Upper lobe of right lung (tissue), 1 donor: ENCODE results near the gene TMEM219. TPM values are rescaled to one million over a fixed set of nuclear protein-coding genes. Genes with fewer than 3 reads are reported as not detected.

ENCODE experiments used
- ATAC-seq: fragments of 200-7000 bp; cut with Tn5 transposase; one replicate; pipeline ENCODE4 v1.9.1; 2020; ENCODE audit warnings: mild to moderate bottlenecking, moderate library complexity
- DNase-seq: peaks from one replicate; pipeline ENCODE4 v3.0.0-alpha.2; 2020
- H3K27ac ChIP-seq: fragments of 200-600 bp; one replicate; pipeline ENCODE4 v1.8.0; 2022
- H3K27me3 ChIP-seq: fragments of 200-600 bp; one replicate; pipeline ENCODE4 v1.8.0; 2022; ENCODE audit warnings: mild to moderate bottlenecking
- H3K36me3 ChIP-seq: fragments of 200-600 bp; one replicate; pipeline ENCODE4 v1.8.0; 2022
- H3K4me1 ChIP-seq: fragments of 200-600 bp; one replicate; pipeline ENCODE4 v1.8.0; 2022
- H3K4me3 ChIP-seq: fragments of 200-600 bp; one replicate; pipeline ENCODE4 v1.8.0; 2022; ENCODE audit warnings: mild to moderate bottlenecking
- H3K9me3 ChIP-seq: fragments of 200-600 bp; one replicate; pipeline ENCODE4 v1.8.0; 2022
- CTCF ChIP-seq: fragments of 200-600 bp; IDR thresholded peaks from one replicate; pipeline ENCODE4 v1.8.0; 2022; ENCODE audit warnings: antibody characterized with exemption
- intact Hi-C: fragments of 100-400 bp; cut with DNase I; formaldehyde crosslinking; loops from one replicate; pipeline ENCODE4 v1.11.0; 2022
- total RNA-seq: library from RNA; stranded (reverse); fragmentation: NEBNext Ultra II Directional; extraction: Animal tissue kit (Norgen Biotek cat#: 25700); gene quantifications from one replicate; pipeline ENCODE4 v1.2.1, GENCODE V29; 2021
- donor health status: DM: no; HTN: yes; CAD: no; lungs with severe emphysema.

The TMEM219 gene
- total RNA-seq, 1 donor from 2014 or later, result 133 TPM

GRCh38 chr16:29993903-29994599, 32.2 kb downstream of the TMEM219 start:
- H3K27ac ChIP-seq, result peak overlapping the region; percentile 97
- H3K27me3 ChIP-seq, result no peaks in the 10 kb centered on the region
- ATAC-seq, result no peak
- peaks cover 23% of the 10 kb centered on the region for H3K4me1 ChIP-seq
- H3K4me3 ChIP-seq, result peak overlapping the region; percentile 98
- no peak for DNase-seq
- TF ChIP-seq CTCF, result no peak
- intact Hi-C loops, result loop anchor here (10.0 kb wide), 1 partner anchor 69 kb away; the partner anchor contains the start of gene KCTD13
- H3K36me3 ChIP-seq, result peaks cover 46% of the 10 kb centered on the region
- no peaks in the 10 kb centered on the region for H3K9me3 ChIP-seq

GRCh38 chr16:29994600-29995323, 32.9 kb downstream of the TMEM219 start:
- H3K27me3 ChIP-seq, result no peaks in the 10 kb centered on the region
- H3K9me3 ChIP-seq, result no peaks in the 10 kb centered on the region
- peaks cover 42% of the 10 kb centered on the region for H3K36me3 ChIP-seq
- H3K27ac ChIP-seq, result peak overlapping the region; percentile 97
- no peak for TF ChIP-seq CTCF
- ATAC-seq (peak; percentile 75), DNase-seq (peak; percentile 90)
- intact Hi-C loops, result loop anchor here (10.0 kb wide), 1 partner anchor 70 kb away; the partner anchor contains the start of gene KCTD13
- peaks cover 23% of the 10 kb centered on the region for H3K4me1 ChIP-seq
- H3K4me3 ChIP-seq, result peak overlapping the region; percentile 98

GRCh38 chr16:29995324-29995910, 33.5 kb downstream of the TMEM219 start, which contains the start of gene HIRIP3:
Gene HIRIP3 (minus strand): TSS chr16:29995617. CDS start chr16:29995605, 12 bp downstream.
- TF ChIP-seq CTCF, result no peak
- peaks cover 23% of the 10 kb centered on the region for H3K4me1 ChIP-seq
- H3K36me3 ChIP-seq, result peaks cover 40% of the 10 kb centered on the region
- H3K4me3 ChIP-seq, result peak within 1 kb of the TSS; percentile 98
- intact Hi-C loops, result loop anchor here (10.0 kb wide), 1 partner anchor 71 kb away; the partner anchor contains the start of gene KCTD13
- no peaks in the 10 kb centered on the region for H3K9me3 ChIP-seq
- DNase-seq, result peak; percentile 95
- peak; percentile 70 for ATAC-seq
- H3K27ac ChIP-seq, result peak within 1 kb of the TSS; percentile 97
- H3K27me3 ChIP-seq, result no peaks in the 10 kb centered on the region

GRCh38 chr16:29995911-29996765, 34.3 kb downstream of the TMEM219 start, which contains the start of gene INO80E:
Gene INO80E (plus strand): TSS chr16:29996241. CDS start chr16:29996311, 70 bp downstream.
- DNase-seq, result peak; percentile 100
- H3K4me1 ChIP-seq, result peaks cover 23% of the 10 kb centered on the region
- no peaks in the 10 kb centered on the region for H3K27me3 ChIP-seq
- no peaks in the 10 kb centered on the region for H3K9me3 ChIP-seq
- peak; percentile 97 for ATAC-seq
- H3K27ac ChIP-seq, result peak within 1 kb of the TSS; percentile 97
- intact Hi-C loops, result loop anchor here (10.0 kb wide), 1 partner anchor 71 kb away; the partner anchor contains the start of gene KCTD13
- H3K36me3 ChIP-seq, result peaks cover 40% of the 10 kb centered on the region
- peak within 1 kb of the TSS; percentile 98 for H3K4me3 ChIP-seq
- no peak for TF ChIP-seq CTCF

GRCh38 chr16:29996766-29997250, 34.9 kb downstream of the TMEM219 start:
- Histone ChIP-seq H3K27me3 (no peaks in the 10 kb centered on the region), H3K4me3 (peak overlapping the region; percentile 98), H3K36me3 (peaks cover 35% of the 10 kb centered on the region), H3K27ac (peak overlapping the region; percentile 97), H3K9me3 (no peaks in the 10 kb centered on the region), H3K4me1 (peaks cover 23% of the 10 kb centered on the region)
- no peak for DNase-seq
- no peak for ATAC-seq
- no peak for TF ChIP-seq CTCF
- intact Hi-C loops, result loop anchor here (10.0 kb wide), 1 partner anchor 72 kb away; the partner anchor contains the start of gene KCTD13
